SK-N-SH (cell line): Measurements from ENCODE around the gene ITFG1.

Experiments
- CTCF ChIP-seq: fragments of 200-600 bp; sonication (generic); IDR thresholded peaks from 2 replicates; pipeline ENCODE4 v1.6.1; 2017; ENCODE audit warnings: antibody characterized with exemption, mild to moderate bottlenecking, moderate library complexity
- EP300 ChIP-seq, 2 experiments: IDR thresholded peaks; 2 replicates each; pipeline versions ENCODE4 v1.4.0 to v1.6.1; 2012; ENCODE audit warnings: borderline replicate concordance in 1 of 2, low read depth in 1 of 2, low read length in 1 of 2
- EZH2phosphoT487 ChIP-seq: fragments of 200-600 bp; sonication (generic); IDR thresholded peaks from 2 replicates; pipeline ENCODE4 v1.6.1; 2017; ENCODE audit warnings: low read depth, mixed run types, mild to moderate bottlenecking, antibody characterized with exemption, moderate library complexity, borderline replicate concordance
- FOXJ3 ChIP-seq: sonication (generic); formaldehyde crosslinking; IDR thresholded peaks from 2 replicates; pipeline ENCODE4 v1.5.1; 2020; ENCODE audit warnings: mild to moderate bottlenecking, missing genetic modification reagents
- GABPA ChIP-seq: IDR thresholded peaks from 2 replicates; pipeline ENCODE4 v1.4.0; 2012; ENCODE audit warnings: low read depth, mild to moderate bottlenecking
- JUND ChIP-seq: IDR thresholded peaks from 2 replicates; pipeline ENCODE4 v1.4.0; 2012
- MAX ChIP-seq: IDR thresholded peaks from 2 replicates; pipeline ENCODE4 v1.4.0; 2012; ENCODE audit warnings: low read depth
- MEF2A ChIP-seq: IDR thresholded peaks from 2 replicates; pipeline ENCODE4 v1.4.0; 2012; ENCODE audit warnings: low read depth, borderline replicate concordance
- MXI1 ChIP-seq: IDR thresholded peaks from 2 replicates; pipeline ENCODE4 v1.6.1; 2012; ENCODE audit warnings: mild to moderate bottlenecking, low read depth, low read length, improper control_type of control experiment
- RAD21 ChIP-seq: IDR thresholded peaks from 2 replicates; pipeline ENCODE4 v1.6.1; 2012; ENCODE audit warnings: mild to moderate bottlenecking, low read length
- RCOR1 ChIP-seq: fragments of 150-350 bp; IDR thresholded peaks from 2 replicates; pipeline ENCODE4 v1.6.1; 2017; ENCODE audit warnings: antibody characterized with exemption, low read length
- RXRA ChIP-seq: IDR thresholded peaks from 2 replicates; pipeline ENCODE4 v1.4.0; 2012; ENCODE audit warnings: low read depth, mild to moderate bottlenecking, borderline replicate concordance
- SMC3 ChIP-seq: IDR thresholded peaks from 2 replicates; pipeline ENCODE4 v1.6.1; 2012; ENCODE audit warnings: low read depth, low read length, improper control_type of control experiment
- USF1 ChIP-seq: IDR thresholded peaks from 2 replicates; pipeline ENCODE4 v1.4.0; 2012; ENCODE audit warnings: low read depth, borderline replicate concordance

- TF ChIP-seq EP300 (IDR thresholded peaks at IDR 0.05; ENCODE audit: borderline replicate concordance in 1 of 2, low read depth in 1 of 2, low read length in 1 of 2) (no peak), RCOR1 (no peak), GABPA (no peak), CTCF (no peak), MAX (no peak), RAD21 (no peak), EZH2phosphoT487 (no peak), MEF2A (no peak), SMC3 (no peak), JUND (no peak), MXI1 (no peak), RXRA (no peak), FOXJ3 (CRISPR knock-in tag) (no peak), USF1 (no peak)
These were observed 47.8 kb downstream of the ITFG1 start for GRCh38 chr16:47413041-47413440.
